Peyer's patch (tissue), 4 donors: ENCODE results near the gene TH. TPM values are rescaled to one million over a fixed set of nuclear protein-coding genes. Genes with fewer than 3 reads are reported as not detected.

ENCODE experiments used
- DNase-seq, 3 donors: peaks; one replicate each; pipeline ENCODE4 v3.0.0-alpha.2; 2017 to 2019
- H3K27ac ChIP-seq, 4 donors: fragments of 200-600 bp; sonication (generic); one replicate each; pipeline ENCODE4 v1.5.1; 2016 to 2019
- H3K27me3 ChIP-seq, 2 donors: fragments of 200-600 bp; sonication (generic); one replicate each; pipeline ENCODE4 v1.5.1; 2019
- H3K36me3 ChIP-seq, 3 donors: fragments of 200-600 bp; sonication (generic); one replicate each; pipeline ENCODE4 v1.5.1; 2016 to 2019
- H3K4me1 ChIP-seq, 4 donors: fragments of 200-600 bp; sonication (generic); one replicate each; pipeline ENCODE4 v1.5.1; 2016 to 2019
- H3K4me3 ChIP-seq, 4 donors: fragments of 200-600 bp; sonication (generic); 1 replicate in 3 of 4; 2 replicates in 1 of 4; pipeline ENCODE4 v1.5.1; 2016 to 2019; ENCODE audit warnings: mild to moderate bottlenecking in 1 of 4
- H3K9me3 ChIP-seq, 4 donors: fragments of 200-600 bp; sonication (generic); one replicate each; pipeline ENCODE4 v1.5.1; 2016 to 2019; ENCODE audit warnings: mild to moderate bottlenecking in 1 of 4
- CTCF ChIP-seq, 6 experiments: fragments of 450-650 bp in 4 of 6; fragments of 200-600 bp in 2 of 6; sonication (generic) in 1 of 6; IDR thresholded peaks; one replicate each; pipeline ENCODE4 v1.5.1; 2017 to 2019; ENCODE audit warnings: antibody characterized with exemption in 6 of 6, mild to moderate bottlenecking in 3 of 6, moderate library complexity in 1 of 6
- POLR2A ChIP-seq, 2 donors: fragments of 450-650 bp; IDR thresholded peaks; one replicate each; pipeline ENCODE4 v1.5.1; 2017; ENCODE audit warnings: antibody characterized with exemption in 2 of 2, mild to moderate bottlenecking in 2 of 2, moderate library complexity in 2 of 2
- total RNA-seq, 4 donors: library from RNA; depleted of rRNA; stranded (reverse); fragments of >200 nt; gene quantifications; one replicate each; pipeline ENCODE4 v1.1.0, GENCODE V29; 2016

The TH gene
- total RNA-seq, 4 donors from 2014 or later = 1.7 TPM; not detected in 3

GRCh38 chr11:2207212-2207611 lies 35.6 kb upstream of the TH start:
- Histone ChIP-seq H3K9me3 (peaks cover 0 to 4% (median 0%) of the 10 kb centered on the region in 4 donors), H3K27me3 (no peaks in the 10 kb centered on the region), H3K4me1 (peaks cover 0 to 35% (median 0%) of the 10 kb centered on the region in 4 donors), H3K36me3 (no peaks in the 10 kb centered on the region), H3K4me3 (no peak overlapping the region), H3K27ac (no peak overlapping the region)
- TF ChIP-seq CTCF (IDR thresholded peaks at IDR 0.05) (no peak), POLR2A (IDR thresholded peaks at IDR 0.05) (no peak)
- peak in 2 of 3 donors; percentile 12 to 33 for DNase-seq

- no peak overlapping the region for H3K4me3 ChIP-seq
- H3K27me3 ChIP-seq = no peaks in the 10 kb centered on the region
- peak in 2 of 3 donors; percentile 37 to 42 for DNase-seq
- peaks cover 0 to 39% (median 0%) of the 10 kb centered on the region in 4 donors for H3K4me1 ChIP-seq
- no peak overlapping the region for H3K27ac ChIP-seq
- TF ChIP-seq CTCF (IDR thresholded peaks at IDR 0.05) (no peak), POLR2A (IDR thresholded peaks at IDR 0.05) (no peak)
- peaks cover 0 to 4% (median 0%) of the 10 kb centered on the region in 4 donors for H3K9me3 ChIP-seq
- no peaks in the 10 kb centered on the region for H3K36me3 ChIP-seq
These were observed 34.5 kb upstream of the TH start for GRCh38 chr11:2205981-2206690.

GRCh38 chr11:2205214-2205720 lies 33.7 kb upstream of the TH start:
- Histone ChIP-seq H3K4me1 (peaks cover 0 to 31% (median 0%) of the 10 kb centered on the region in 4 donors), H3K27me3 (no peaks in the 10 kb centered on the region), H3K9me3 (peaks cover 0 to 4% (median 0%) of the 10 kb centered on the region in 4 donors), H3K36me3 (no peaks in the 10 kb centered on the region), H3K4me3 (no peak overlapping the region), H3K27ac (peak overlapping the region in 1 of 4 donors; percentile 40)
- no peak for DNase-seq
- TF ChIP-seq POLR2A (IDR thresholded peaks at IDR 0.05) = no peak
- TF ChIP-seq CTCF (IDR thresholded peaks at IDR 0.05) = no peak

GRCh38 chr11:2204361-2205213 lies 33.0 kb upstream of the TH start:
- H3K4me1 ChIP-seq = peaks cover 0 to 24% (median 0%) of the 10 kb centered on the region in 4 donors
- peak in 2 of 3 donors; percentile 43 to 52 for DNase-seq

More at GRCh38 chr11:2204361-2205213, 33.0 kb upstream of the TH start:
- TF ChIP-seq POLR2A (IDR thresholded peaks at IDR 0.05) (no peak), CTCF (IDR thresholded peaks at IDR 0.05) (no peak)
- H3K4me3 ChIP-seq = no peak overlapping the region
- H3K36me3 ChIP-seq = no peaks in the 10 kb centered on the region
- peaks cover 0 to 4% (median 0%) of the 10 kb centered on the region in 4 donors for H3K9me3 ChIP-seq
- no peaks in the 10 kb centered on the region for H3K27me3 ChIP-seq
- H3K27ac ChIP-seq = peak overlapping the region in 3 of 4 donors; percentile 12 to 76 (median 40)
